HCT116 (cell line): ENCODE results near the gene GARNL3. TPM values are rescaled to one million over a fixed set of nuclear protein-coding genes. Genes with fewer than 3 reads are reported as not detected.

Source experiments
- ATAC-seq: fragments of 200-7000 bp; cut with Tn5 transposase; 2 replicates; pipeline ENCODE4 v1.9.1; 2020; ENCODE audit warnings: mild to moderate bottlenecking, moderate library complexity
- BruUV-seq: library from RNA; stranded (reverse); fragments of 400-500 nt; replicated peaks from 2 replicates; lab custom pipeline; 2021; lab: Mats Ljungman, UMichigan
- CTCF ChIA-PET: fragments of 300-600 bp; sonication (Branson Sonifier 250); formaldehyde crosslinking; loops from one replicate; lab custom pipeline; 2021; ENCODE audit warnings: antibody characterized with exemption; lab: Charles Lee
- POLR2A ChIA-PET: fragments of 300-600, 350-600 bp; sonication (Branson Sonifier 250); formaldehyde crosslinking; loops from one replicate; lab custom pipeline; 2021; ENCODE audit warnings: antibody characterized with exemption; lab: Charles Lee
- RAD21 ChIA-PET, 2 experiments: fragments of 300-600 bp; sonication (Branson Sonifier 250); formaldehyde crosslinking; loops; one replicate each; lab custom pipeline; 2023; ENCODE audit warnings: low total read pairs in 2 of 2; ENCODE audit not compliant: uncharacterized antibody in 2 of 2, unreplicated experiment in 2 of 2, low non-redundant PET in 1 of 2; lab: Charles Lee
- DNase-seq: peaks from one replicate; pipeline ENCODE4 v3.0.0-alpha.2; 2010; ENCODE audit warnings: low read depth, low spot score
- H2AFZ ChIP-seq: fragments of 200-600 bp; shearing (Covaris generic), sonication (generic); 2 replicates; pipeline ENCODE4 v1.6.1; 2017; ENCODE audit warnings: low read depth, mixed run types, mixed read lengths, antibody characterized with exemption, low read length; ENCODE audit not compliant: poor library complexity, severe bottlenecking
- H3K27ac ChIP-seq: 2 replicates; pipeline ENCODE4 v1.5.1; 2012; ENCODE audit warnings: low read depth, low read length
- H3K27me3 ChIP-seq: fragments of 200-600 bp; sonication (generic); 2 replicates; pipeline ENCODE4 v1.6.1; 2016; ENCODE audit warnings: mixed run types, low read length, mixed read lengths; ENCODE audit not compliant: insufficient read depth
- H3K36me3 ChIP-seq, 2 experiments: fragments of 200-500 bp in 1 of 2; fragments of 200-600 bp in 1 of 2; sonication (Bioruptor generic) in 1 of 2; sonication (generic) in 1 of 2; 2 replicates each; pipeline versions ENCODE4 v1.5.1 to v1.6.1; 2014 to 2016; ENCODE audit warnings: low read length in 2 of 2, inconsistent platforms in 1 of 2, mixed read lengths in 1 of 2, mixed run types in 1 of 2; ENCODE audit not compliant: insufficient read depth in 2 of 2, control insufficient read depth in 1 of 2
- H3K4me1 ChIP-seq, 2 experiments: fragments of 200-600 bp in 1 of 2; sonication (generic) in 1 of 2; 2 replicates each; pipeline versions ENCODE4 v1.5.1 to v1.6.1; 2012 to 2017; ENCODE audit warnings: low read length in 2 of 2, inconsistent platforms in 1 of 2, mild to moderate bottlenecking in 1 of 2, mixed read lengths in 1 of 2, mixed run types in 1 of 2, moderate library complexity in 1 of 2; ENCODE audit not compliant: insufficient read depth in 2 of 2, control insufficient read depth in 1 of 2
- H3K4me2 ChIP-seq: fragments of 200-600 bp; sonication (generic); 2 replicates; pipeline ENCODE4 v1.6.1; 2017; ENCODE audit warnings: mixed run types, low read length, mixed read lengths
- H3K4me3 ChIP-seq, 2 experiments: fragments of 200-600 bp in 1 of 2; sonication (generic) in 1 of 2; replicated peaks in 1 of 2; 2 replicates each; pipeline ENCODE4 v1.5.1; 2011 to 2016; ENCODE audit warnings: low read length in 2 of 2, control low read depth in 1 of 2, low read depth in 1 of 2, mild to moderate bottlenecking in 1 of 2, mixed read lengths in 1 of 2, mixed run types in 1 of 2
- H3K79me2 ChIP-seq: fragments of 200-600 bp; sonication (generic); 2 replicates; pipeline ENCODE4 v1.6.1; 2017; ENCODE audit warnings: mild to moderate bottlenecking, mixed run types, low read length, moderate library complexity, mixed read lengths; ENCODE audit not compliant: insufficient read depth
- H3K9ac ChIP-seq: fragments of 200-600 bp; sonication (generic); 2 replicates; pipeline ENCODE4 v1.6.1; 2016; ENCODE audit warnings: low read length, mixed read lengths
- H3K9me2 ChIP-seq: fragments of 200-600 bp; sonication (generic), shearing (Covaris generic); 2 replicates; pipeline ENCODE4 v1.6.1; 2017; ENCODE audit warnings: mixed run types, mild to moderate bottlenecking, moderate library complexity; ENCODE audit not compliant: insufficient read depth
- H3K9me3 ChIP-seq, 2 experiments: fragments of 200-500 bp in 1 of 2; fragments of 200-600 bp in 1 of 2; sonication (Bioruptor generic) in 1 of 2; sonication (generic) in 1 of 2; 2 replicates each; pipeline ENCODE4 v1.6.1; 2014 to 2017; ENCODE audit warnings: low read length in 2 of 2, mixed read lengths in 2 of 2, inconsistent platforms in 1 of 2, low read depth in 1 of 2, mild to moderate bottlenecking in 1 of 2, mixed run types in 1 of 2, moderate library complexity in 1 of 2; ENCODE audit not compliant: control insufficient read depth in 1 of 2, insufficient read depth in 1 of 2
- H4K20me1 ChIP-seq: fragments of 200-600 bp; sonication (generic), shearing (Covaris generic); 2 replicates; pipeline ENCODE4 v1.6.1; 2017; ENCODE audit warnings: mixed run types, mild to moderate bottlenecking, moderate library complexity; ENCODE audit not compliant: insufficient read depth
- CEBPB ChIP-seq: IDR thresholded peaks from 2 replicates; pipeline ENCODE4 v1.6.1; 2012; ENCODE audit warnings: low read depth
- EGR1 ChIP-seq: IDR thresholded peaks from 2 replicates; pipeline ENCODE4 v1.6.1; 2012; ENCODE audit warnings: low read depth
- ELF1 ChIP-seq: IDR thresholded peaks from 2 replicates; pipeline ENCODE4 v1.6.1; 2012; ENCODE audit warnings: low read depth, borderline replicate concordance
- FOSL1 ChIP-seq: IDR thresholded peaks from 2 replicates; pipeline ENCODE4 v1.6.1; 2012; ENCODE audit warnings: low read depth
- JUND ChIP-seq: IDR thresholded peaks from 2 replicates; pipeline ENCODE4 v1.6.1; 2012
- SIN3A ChIP-seq: IDR thresholded peaks from 2 replicates; pipeline ENCODE4 v1.6.1; 2012; ENCODE audit warnings: low read depth
- SP1 ChIP-seq: IDR thresholded peaks from 2 replicates; pipeline ENCODE4 v1.6.1; 2012; ENCODE audit warnings: low read depth
- YY1 ChIP-seq: IDR thresholded peaks from 2 replicates; pipeline ENCODE4 v1.6.1; 2011; ENCODE audit warnings: low read length, low read depth, moderate library complexity, mild to moderate bottlenecking; ENCODE audit not compliant: insufficient replicate concordance; ENCODE audit errors: extremely low read depth
- ZFX ChIP-seq: fragments of 450-650 bp; IDR thresholded peaks from 2 replicates; pipeline ENCODE4 v1.6.1; 2017
- intact Hi-C: fragments of 100-400 bp; cut with micrococcal nuclease; formaldehyde crosslinking; loops from 2 replicates; pipeline ENCODE4 v1.10.0; 2022
- total RNA-seq: library from RNA; stranded (reverse); gene quantifications from one replicate; pipeline ENCODE4 v1.2.1, GENCODE V29; 2021; ENCODE audit not compliant: unreplicated experiment
- TF ChIP-seq, protein P1 (sequence below): IDR thresholded peaks from 2 replicates; pipeline ENCODE4 v1.6.1; 2011; ENCODE audit warnings: mild to moderate bottlenecking, low read length, moderate library complexity; ENCODE audit not compliant: insufficient replicate concordance; ENCODE audit errors: extremely low read depth
- TF ChIP-seq, protein P2 (sequence below): IDR thresholded peaks from 2 replicates; pipeline ENCODE4 v1.6.1; 2012; ENCODE audit warnings: low read depth

GARNL3 gene
- total RNA-seq, 1 experiment from 2014 or later: 8.8 TPM

DNA sequence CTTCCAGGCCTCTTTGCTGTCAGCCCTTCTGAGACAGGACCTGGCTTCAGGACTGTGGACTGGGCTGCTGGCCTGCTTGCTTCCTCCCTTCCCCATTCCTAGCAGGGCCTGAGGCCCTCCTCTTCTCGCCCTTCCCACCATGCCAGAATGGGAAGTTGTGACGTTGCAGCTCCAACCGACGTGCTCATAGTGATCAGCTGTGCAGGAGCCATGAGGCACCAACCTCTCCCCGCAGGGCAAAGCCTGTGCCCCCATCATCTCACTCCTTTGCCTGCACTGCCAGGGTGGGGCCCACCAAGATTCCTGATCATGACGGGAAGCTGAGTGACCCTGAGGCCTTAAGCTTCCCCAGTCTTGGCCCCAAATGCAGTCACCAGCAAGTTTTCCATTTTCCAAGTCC lies 45.1 kb upstream of the GARNL3 start:
- ChIA-PET POLR2A (no interaction called here), CTCF (no interaction called here), RAD21 (no interaction called here)
- TF ChIP-seq CEBPB (no peak), ELF1 (no peak), SP1 (no peak), EGR1 (no peak), SIN3A (no peak)
- no peaks in the 10 kb centered on the region for H3K79me2 ChIP-seq
- no peak overlapping the region for H3K4me3 ChIP-seq
- H3K9ac ChIP-seq: no peak overlapping the region
- H3K9me2 ChIP-seq: no peaks in the 10 kb centered on the region
- H3K27ac ChIP-seq: no peak overlapping the region
- H4K20me1 ChIP-seq: no peaks in the 10 kb centered on the region
- intact Hi-C loops: loop anchor here (10.0 kb wide), 1 partner anchor 55 kb away; no protein-coding TSS in a partner anchor
- ATAC-seq (no peak), DNase-seq (no peak)
- peaks cover 19% of the 10 kb centered on the region; the same call in 1 of the 2 replicates for H3K27me3 ChIP-seq
- no TSS peak for BruUV-seq
- no peaks in the 10 kb centered on the region for H3K36me3 ChIP-seq
- no peak overlapping the region for H3K4me2 ChIP-seq
- H3K4me1 ChIP-seq: peaks cover 5 to 14% of the 10 kb centered on the region in 2 experiments; a peak in 3 of 4 replicates
- no peak overlapping the region for H2AFZ ChIP-seq
- no peaks in the 10 kb centered on the region for H3K9me3 ChIP-seq

DNA sequence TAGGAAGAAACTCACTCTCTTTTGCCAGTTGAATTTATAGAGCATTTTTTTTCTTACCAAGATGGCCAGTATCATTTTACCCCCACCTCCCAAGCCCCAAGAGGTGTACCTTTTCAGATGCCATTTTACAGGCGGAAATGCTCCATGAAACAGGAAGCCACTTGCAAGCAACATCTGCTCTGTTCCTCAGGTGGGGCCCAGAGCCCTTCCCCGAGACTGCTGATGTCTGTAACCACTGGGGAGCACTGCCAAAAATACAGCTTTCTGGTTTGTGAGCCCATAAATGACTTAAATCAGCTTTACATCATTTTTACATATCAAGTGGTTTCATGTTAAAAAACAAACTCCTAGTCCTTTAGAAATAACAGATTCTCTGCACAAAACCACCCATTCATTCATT lies 42.9 kb upstream of the GARNL3 start:
- no peak overlapping the region for H2AFZ ChIP-seq
- CTCF ChIA-PET: no interaction called here
- no peak for ATAC-seq
- no peaks in the 10 kb centered on the region for H3K9me3 ChIP-seq
- POLR2A ChIA-PET: no interaction called here
- DNase-seq: no peak
- no peak overlapping the region for H3K9ac ChIP-seq
- BruUV-seq: no TSS peak
- H4K20me1 ChIP-seq: no peaks in the 10 kb centered on the region
- H3K4me3 ChIP-seq: no peak overlapping the region
- intact Hi-C loops: no loop called here
- RAD21 ChIA-PET: no interaction called here
- no peaks in the 10 kb centered on the region for H3K36me3 ChIP-seq
- no peak overlapping the region for H3K4me2 ChIP-seq
- no peak overlapping the region for H3K27ac ChIP-seq
- H3K79me2 ChIP-seq: peaks cover 3% of the 10 kb centered on the region; the same call in 1 of the 2 replicates
- no peaks in the 10 kb centered on the region for H3K9me2 ChIP-seq
- no peak for TF ChIP-seq YY1
- no peak for TF ChIP-seq JUND
- no peak for TF ChIP-seq EGR1
- TF ChIP-seq FOSL1: no peak
- no peak for TF ChIP-seq SIN3A
- no peak for TF ChIP-seq ZFX
- TF ChIP-seq, protein P1, sequence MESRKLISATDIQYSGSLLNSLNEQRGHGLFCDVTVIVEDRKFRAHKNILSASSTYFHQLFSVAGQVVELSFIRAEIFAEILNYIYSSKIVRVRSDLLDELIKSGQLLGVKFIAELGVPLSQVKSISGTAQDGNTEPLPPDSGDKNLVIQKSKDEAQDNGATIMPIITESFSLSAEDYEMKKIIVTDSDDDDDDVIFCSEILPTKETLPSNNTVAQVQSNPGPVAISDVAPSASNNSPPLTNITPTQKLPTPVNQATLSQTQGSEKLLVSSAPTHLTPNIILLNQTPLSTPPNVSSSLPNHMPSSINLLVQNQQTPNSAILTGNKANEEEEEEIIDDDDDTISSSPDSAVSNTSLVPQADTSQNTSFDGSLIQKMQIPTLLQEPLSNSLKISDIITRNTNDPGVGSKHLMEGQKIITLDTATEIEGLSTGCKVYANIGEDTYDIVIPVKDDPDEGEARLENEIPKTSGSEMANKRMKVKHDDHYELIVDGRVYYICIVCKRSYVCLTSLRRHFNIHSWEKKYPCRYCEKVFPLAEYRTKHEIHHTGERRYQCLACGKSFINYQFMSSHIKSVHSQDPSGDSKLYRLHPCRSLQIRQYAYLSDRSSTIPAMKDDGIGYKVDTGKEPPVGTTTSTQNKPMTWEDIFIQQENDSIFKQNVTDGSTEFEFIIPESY: no peak
- no peak for TF ChIP-seq CEBPB
- TF ChIP-seq, protein P2, sequence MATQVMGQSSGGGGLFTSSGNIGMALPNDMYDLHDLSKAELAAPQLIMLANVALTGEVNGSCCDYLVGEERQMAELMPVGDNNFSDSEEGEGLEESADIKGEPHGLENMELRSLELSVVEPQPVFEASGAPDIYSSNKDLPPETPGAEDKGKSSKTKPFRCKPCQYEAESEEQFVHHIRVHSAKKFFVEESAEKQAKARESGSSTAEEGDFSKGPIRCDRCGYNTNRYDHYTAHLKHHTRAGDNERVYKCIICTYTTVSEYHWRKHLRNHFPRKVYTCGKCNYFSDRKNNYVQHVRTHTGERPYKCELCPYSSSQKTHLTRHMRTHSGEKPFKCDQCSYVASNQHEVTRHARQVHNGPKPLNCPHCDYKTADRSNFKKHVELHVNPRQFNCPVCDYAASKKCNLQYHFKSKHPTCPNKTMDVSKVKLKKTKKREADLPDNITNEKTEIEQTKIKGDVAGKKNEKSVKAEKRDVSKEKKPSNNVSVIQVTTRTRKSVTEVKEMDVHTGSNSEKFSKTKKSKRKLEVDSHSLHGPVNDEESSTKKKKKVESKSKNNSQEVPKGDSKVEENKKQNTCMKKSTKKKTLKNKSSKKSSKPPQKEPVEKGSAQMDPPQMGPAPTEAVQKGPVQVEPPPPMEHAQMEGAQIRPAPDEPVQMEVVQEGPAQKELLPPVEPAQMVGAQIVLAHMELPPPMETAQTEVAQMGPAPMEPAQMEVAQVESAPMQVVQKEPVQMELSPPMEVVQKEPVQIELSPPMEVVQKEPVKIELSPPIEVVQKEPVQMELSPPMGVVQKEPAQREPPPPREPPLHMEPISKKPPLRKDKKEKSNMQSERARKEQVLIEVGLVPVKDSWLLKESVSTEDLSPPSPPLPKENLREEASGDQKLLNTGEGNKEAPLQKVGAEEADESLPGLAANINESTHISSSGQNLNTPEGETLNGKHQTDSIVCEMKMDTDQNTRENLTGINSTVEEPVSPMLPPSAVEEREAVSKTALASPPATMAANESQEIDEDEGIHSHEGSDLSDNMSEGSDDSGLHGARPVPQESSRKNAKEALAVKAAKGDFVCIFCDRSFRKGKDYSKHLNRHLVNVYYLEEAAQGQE: no peak
- peaks cover 19% of the 10 kb centered on the region; the same call in 1 of the 2 replicates for H3K27me3 ChIP-seq
- peaks cover 8 to 26% of the 10 kb centered on the region in 2 experiments; a peak in 3 of 4 replicates for H3K4me1 ChIP-seq
